Measurements from ENCODE around the gene PDE8B.

The PDE8B gene

GRCh38 chr5:77232574-77233358, 22.3 kb downstream of the PDE8B start:
- Mint-ChIP-seq H3K36me3 (ENCODE audit: low read depth) (no peaks in the 10 kb centered on the region), H3K27ac (no peak overlapping the region), H3K9me3 (peaks cover 7% of the 10 kb centered on the region), H3K27me3 (ENCODE audit: low read depth) (peaks cover 12% of the 10 kb centered on the region), H3K4me3 (no peak overlapping the region), H3K4me1 (ENCODE audit: low read depth) (no peaks in the 10 kb centered on the region)

- no peaks in the 10 kb centered on the region for H3K4me1 Mint-ChIP-seq (ENCODE audit: low read depth)
- H3K27ac Mint-ChIP-seq: no peak overlapping the region
- H3K4me3 Mint-ChIP-seq: no peak overlapping the region
- H3K36me3 Mint-ChIP-seq (ENCODE audit: low read depth): no peaks in the 10 kb centered on the region
- H3K27me3 Mint-ChIP-seq (ENCODE audit: low read depth): peaks cover 24% of the 10 kb centered on the region
- no peaks in the 10 kb centered on the region for H3K9me3 Mint-ChIP-seq
Observed at GRCh38 chr5:77235846-77236721, 25.6 kb downstream of the PDE8B start.

GRCh38 chr5:77239126-77239741, 28.8 kb downstream of the PDE8B start:
- Mint-ChIP-seq H3K9me3 (no peaks in the 10 kb centered on the region), H3K27me3 (ENCODE audit: low read depth) (peaks cover 28% of the 10 kb centered on the region), H3K27ac (no peak overlapping the region), H3K4me3 (no peak overlapping the region), H3K36me3 (ENCODE audit: low read depth) (no peaks in the 10 kb centered on the region), H3K4me1 (ENCODE audit: low read depth) (no peaks in the 10 kb centered on the region)

- H3K27me3 Mint-ChIP-seq (ENCODE audit: low read depth): peaks cover 22% of the 10 kb centered on the region
- no peak overlapping the region for H3K27ac Mint-ChIP-seq
- H3K4me3 Mint-ChIP-seq: no peak overlapping the region
- H3K9me3 Mint-ChIP-seq: no peaks in the 10 kb centered on the region
- H3K36me3 Mint-ChIP-seq (ENCODE audit: low read depth): no peaks in the 10 kb centered on the region
- no peaks in the 10 kb centered on the region for H3K4me1 Mint-ChIP-seq (ENCODE audit: low read depth)
Observed at GRCh38 chr5:77241444-77241843, 31.0 kb downstream of the PDE8B start.

- peaks cover 30% of the 10 kb centered on the region for H3K27me3 Mint-ChIP-seq (ENCODE audit: low read depth)
- H3K4me3 Mint-ChIP-seq: no peak overlapping the region
- no peaks in the 10 kb centered on the region for H3K36me3 Mint-ChIP-seq (ENCODE audit: low read depth)
- H3K4me1 Mint-ChIP-seq (ENCODE audit: low read depth): no peaks in the 10 kb centered on the region
- no peaks in the 10 kb centered on the region for H3K9me3 Mint-ChIP-seq
- H3K27ac Mint-ChIP-seq: no peak overlapping the region
Observed at GRCh38 chr5:77249475-77249874, 39.0 kb downstream of the PDE8B start.

- Mint-ChIP-seq H3K36me3 (ENCODE audit: low read depth) (no peaks in the 10 kb centered on the region), H3K9me3 (no peaks in the 10 kb centered on the region), H3K4me3 (no peak overlapping the region), H3K4me1 (ENCODE audit: low read depth) (no peaks in the 10 kb centered on the region), H3K27me3 (ENCODE audit: low read depth) (peaks cover 35% of the 10 kb centered on the region), H3K27ac (no peak overlapping the region)
Observed at GRCh38 chr5:77250021-77250420, 39.5 kb downstream of the PDE8B start.

- Mint-ChIP-seq H3K4me3 (no peak overlapping the region), H3K27ac (no peak overlapping the region), H3K9me3 (no peaks in the 10 kb centered on the region), H3K36me3 (ENCODE audit: low read depth) (no peaks in the 10 kb centered on the region), H3K4me1 (ENCODE audit: low read depth) (no peaks in the 10 kb centered on the region), H3K27me3 (ENCODE audit: low read depth) (peaks cover 46% of the 10 kb centered on the region)
Observed at GRCh38 chr5:77251921-77252320, 41.4 kb downstream of the PDE8B start.

- peaks cover 43% of the 10 kb centered on the region for H3K27me3 Mint-ChIP-seq (ENCODE audit: low read depth)
Observed at GRCh38 chr5:77255617-77256016, 45.1 kb downstream of the PDE8B start.

GRCh38 chr5:77256406-77256805, 45.9 kb downstream of the PDE8B start:
- H3K36me3 Mint-ChIP-seq (ENCODE audit: low read depth): no peaks in the 10 kb centered on the region
- H3K4me1 Mint-ChIP-seq (ENCODE audit: low read depth): peaks cover 7% of the 10 kb centered on the region
- no peak overlapping the region for H3K4me3 Mint-ChIP-seq
- H3K27ac Mint-ChIP-seq: no peak overlapping the region
- H3K27me3 Mint-ChIP-seq (ENCODE audit: low read depth): peaks cover 37% of the 10 kb centered on the region
- H3K9me3 Mint-ChIP-seq: no peaks in the 10 kb centered on the region

More at GRCh38 chr5:77255617-77256016, 45.1 kb downstream of the PDE8B start:
- no peak overlapping the region for H3K4me3 Mint-ChIP-seq
- no peaks in the 10 kb centered on the region for H3K36me3 Mint-ChIP-seq (ENCODE audit: low read depth)
- no peak overlapping the region for H3K27ac Mint-ChIP-seq
- no peaks in the 10 kb centered on the region for H3K9me3 Mint-ChIP-seq
- peaks cover 7% of the 10 kb centered on the region for H3K4me1 Mint-ChIP-seq (ENCODE audit: low read depth)

GRCh38 chr5:77258652-77259051, 48.2 kb downstream of the PDE8B start:
- Mint-ChIP-seq H3K4me1 (ENCODE audit: low read depth) (peaks cover 7% of the 10 kb centered on the region), H3K9me3 (no peaks in the 10 kb centered on the region), H3K4me3 (no peak overlapping the region), H3K27me3 (ENCODE audit: low read depth) (peaks cover 24% of the 10 kb centered on the region), H3K27ac (no peak overlapping the region), H3K36me3 (ENCODE audit: low read depth) (no peaks in the 10 kb centered on the region)

- Mint-ChIP-seq H3K9me3 (no peaks in the 10 kb centered on the region), H3K27me3 (ENCODE audit: low read depth) (peaks cover 22% of the 10 kb centered on the region), H3K27ac (no peak overlapping the region), H3K36me3 (ENCODE audit: low read depth) (no peaks in the 10 kb centered on the region), H3K4me1 (ENCODE audit: low read depth) (peaks cover 7% of the 10 kb centered on the region), H3K4me3 (no peak overlapping the region)
Observed at GRCh38 chr5:77259476-77259875, 49.0 kb downstream of the PDE8B start.

- H3K4me3 Mint-ChIP-seq: no peak overlapping the region
- no peaks in the 10 kb centered on the region for H3K36me3 Mint-ChIP-seq (ENCODE audit: low read depth)
- no peaks in the 10 kb centered on the region for H3K9me3 Mint-ChIP-seq
- peaks cover 7% of the 10 kb centered on the region for H3K4me1 Mint-ChIP-seq (ENCODE audit: low read depth)
- H3K27me3 Mint-ChIP-seq (ENCODE audit: low read depth): peaks cover 7% of the 10 kb centered on the region
- H3K27ac Mint-ChIP-seq: no peak overlapping the region
Observed at GRCh38 chr5:77262697-77263096, 52.2 kb downstream of the PDE8B start.

- Mint-ChIP-seq H3K27ac (no peak overlapping the region), H3K36me3 (ENCODE audit: low read depth) (no peaks in the 10 kb centered on the region), H3K27me3 (ENCODE audit: low read depth) (peaks cover 3% of the 10 kb centered on the region), H3K4me3 (no peak overlapping the region), H3K9me3 (peaks cover 3% of the 10 kb centered on the region), H3K4me1 (ENCODE audit: low read depth) (no peaks in the 10 kb centered on the region)
Observed at GRCh38 chr5:77266291-77266690, 55.8 kb downstream of the PDE8B start.

GRCh38 chr5:77267496-77267895, 57.0 kb downstream of the PDE8B start:
- peaks cover 3% of the 10 kb centered on the region for H3K9me3 Mint-ChIP-seq
- no peaks in the 10 kb centered on the region for H3K4me1 Mint-ChIP-seq (ENCODE audit: low read depth)
- no peaks in the 10 kb centered on the region for H3K36me3 Mint-ChIP-seq (ENCODE audit: low read depth)
- H3K27me3 Mint-ChIP-seq (ENCODE audit: low read depth): peaks cover 3% of the 10 kb centered on the region
- no peak overlapping the region for H3K27ac Mint-ChIP-seq
- H3K4me3 Mint-ChIP-seq: no peak overlapping the region

Data from T-helper 1 cell treated with Interleukin-12 subunit alpha and Interleukin-12 subunit beta and Interleukin-4 antibody, amounts not matched to agents 30 μg/mL and 1 μg/mL, for 36 hours (primary cell).